Motor neuron (in vitro differentiated cells): ENCODE results near the gene ODC1. TPM values are rescaled to one million over a fixed set of nuclear protein-coding genes. Genes with fewer than 3 reads are reported as not detected.
A peak's percentile ranks its signal among the peaks of the same experiment; 100 is the strongest.

Experiments
- ATAC-seq, 8 experiments: fragments of 200-7000 bp; cut with Tn5 transposase; replicated peaks in 6 of 8; 2 replicates each; pipeline ENCODE4 v1.8.0; 2021; ENCODE audit warnings: mild to moderate bottlenecking in 8 of 8, moderate library complexity in 8 of 8
- H3K27ac ChIP-seq, 2 donors: fragments of 250-450 bp; sonication (Bioruptor Pico); 2 replicates each; pipeline ENCODE4 v1.9.0; 2021; ENCODE audit warnings: antibody characterized with exemption in 2 of 2, mild to moderate bottlenecking in 2 of 2, moderate library complexity in 1 of 2
- H3K4me1 ChIP-seq, 2 donors: fragments of 250-450 bp; sonication (Bioruptor Pico); replicated peaks in 1 of 2; 2 replicates each; pipeline ENCODE4 v1.6.1; 2021; ENCODE audit warnings: antibody characterized with exemption in 2 of 2, mild to moderate bottlenecking in 2 of 2, moderate library complexity in 1 of 2
- H3K4me3 ChIP-seq, 5 donors: fragments of 250-450 bp; sonication (Bioruptor Pico); 2 replicates each; pipeline ENCODE4 v1.9.0; 2021; ENCODE audit warnings: antibody characterized with exemption in 5 of 5, mild to moderate bottlenecking in 5 of 5, moderate library complexity in 4 of 5
- WGBS, 10 experiments: fragments of 450-650 bp; shearing (Covaris generic); methylation state at CpG; one replicate each; pipeline ENCODE4 v1.0.0; 2022; 5-methylcytosine and 5-hydroxymethylcytosine counted together
- in situ Hi-C, 9 experiments: fragments of 400-800 bp; cut with MboI; loops; one replicate each; pipeline ENCODE4 v1.15.0; 2021; ENCODE audit warnings: low sequenced_read_pairs in 9 of 9, low pct_unique_long_range_greater_than_20kb in 2 of 9; ENCODE audit not compliant: unreplicated experiment in 9 of 9
- total RNA-seq, 8 experiments: library from RNA; unstranded; fragments of 300-600 nt; gene quantifications; 2 replicates each; pipeline versions ENCODE4 v1.2.3 to v1.2.4, GENCODE V29; 2022

ODC1 gene
- total RNA-seq, 8 experiments from 2014 or later: 44.7 to 401 (median 283) TPM

GRCh38 chr2:10397878-10398277, 50.2 kb downstream of the ODC1 start:
- Histone ChIP-seq H3K27ac (no peak overlapping the region), H3K4me1 (peaks cover 9 to 13% of the 10 kb centered on the region in 2 donors), H3K4me3 (no peak overlapping the region)
- in situ Hi-C loops: no loop called here
- ATAC-seq: no peak
- 20 to 100% (median 60%) methylated on average over 1 of the region's 4 CpGs; no CpG with 5 or more reads in 6 of the 10 experiments for WGBS, 10 experiments

- in situ Hi-C loops: no loop called here
- WGBS, 10 experiments: 85 to 86% methylated on average over 1 to 4 of the region's 16 CpGs; no CpG with 5 or more reads in 8 of the 10 experiments
These were observed 50.7 kb downstream of the ODC1 start for GRCh38 chr2:10397297-10397875.

GRCh38 chr2:10396464-10396863, 51.7 kb downstream of the ODC1 start:
- H3K27ac ChIP-seq: no peak overlapping the region
- no peak for ATAC-seq
- no peak overlapping the region for H3K4me3 ChIP-seq
- WGBS, 10 experiments: 83 to 100% (median 97%) methylated on average over 1 to 10 of the region's 13 CpGs; no CpG with 5 or more reads in 7 of the 10 experiments
- in situ Hi-C loops: no loop called here
- H3K4me1 ChIP-seq: peaks cover 15 to 20% of the 10 kb centered on the region in 2 donors

More at GRCh38 chr2:10397297-10397875, 50.7 kb downstream of the ODC1 start:
- Histone ChIP-seq H3K27ac (no peak overlapping the region), H3K4me3 (no peak overlapping the region), H3K4me1 (peaks cover 14 to 18% of the 10 kb centered on the region in 2 donors)
- no peak for ATAC-seq

GRCh38 chr2:10395893-10396292, 52.2 kb downstream of the ODC1 start:
- Histone ChIP-seq H3K4me1 (peaks cover 15 to 20% of the 10 kb centered on the region in 2 donors), H3K4me3 (no peak overlapping the region), H3K27ac (no peak overlapping the region)
- in situ Hi-C loops: no loop called here
- no peak for ATAC-seq
- WGBS, 10 experiments: 78 to 90% methylated on average over 2 to 12 of the region's 14 CpGs; no CpG with 5 or more reads in 8 of the 10 experiments

- WGBS, 10 experiments: 73 to 100% (median 92%) methylated on average over 1 to 3 of the region's 4 CpGs; no CpG with 5 or more reads in 6 of the 10 experiments
- no peak for ATAC-seq
- peaks cover 15 to 20% of the 10 kb centered on the region in 2 donors for H3K4me1 ChIP-seq
- peak overlapping the region; percentile 37 to 83 for H3K27ac ChIP-seq
- no peak overlapping the region for H3K4me3 ChIP-seq
- in situ Hi-C loops: no loop called here
These were observed 54.5 kb downstream of the ODC1 start for GRCh38 chr2:10393640-10393982.

GRCh38 chr2:10392951-10393639, 55.0 kb downstream of the ODC1 start:
- peak in 6 of 8 experiments; percentile 17 to 90 (median 77) for ATAC-seq
- in situ Hi-C loops: no loop called here
- H3K27ac ChIP-seq: peak overlapping the region; percentile 37 to 83
- no peak overlapping the region for H3K4me3 ChIP-seq
- peaks cover 15 to 20% of the 10 kb centered on the region in 2 donors for H3K4me1 ChIP-seq
- 20 to 67% (median 38%) methylated on average over 1 to 7 of the region's 9 CpGs; no CpG with 5 or more reads in 3 of the 10 experiments for WGBS, 10 experiments

- Histone ChIP-seq H3K4me1 (peaks cover 15 to 20% of the 10 kb centered on the region in 2 donors), H3K27ac (peak overlapping the region in 1 of 2 donors; percentile 47), H3K4me3 (no peak overlapping the region)
- in situ Hi-C loops: no loop called here
- WGBS, 10 experiments: 30 to 86% (median 60%) methylated on average over 1 to 4 of the region's 6 CpGs; no CpG with 5 or more reads in 2 of the 10 experiments
- no peak for ATAC-seq
These were observed 55.6 kb downstream of the ODC1 start for GRCh38 chr2:10392548-10392947.

- Histone ChIP-seq H3K27ac (no peak overlapping the region), H3K4me3 (no peak overlapping the region), H3K4me1 (peaks cover 15 to 20% of the 10 kb centered on the region in 2 donors)
- 80 to 100% (median 97%) methylated on average over 1 to 5 of the region's 5 CpGs; no CpG with 5 or more reads in 1 of the 10 experiments for WGBS, 10 experiments
- no peak for ATAC-seq
- in situ Hi-C loops: no loop called here
These were observed 56.0 kb downstream of the ODC1 start for GRCh38 chr2:10392100-10392499.

- Histone ChIP-seq H3K4me1 (peaks cover 23 to 29% of the 10 kb centered on the region in 2 donors), H3K4me3 (no peak overlapping the region), H3K27ac (no peak overlapping the region)
- 6 to 100% (median 49%) methylated on average over 1 to 4 of the region's 6 CpGs; no CpG with 5 or more reads in 2 of the 10 experiments for WGBS, 10 experiments
- ATAC-seq: peak in 3 of 8 experiments; percentile 2 to 38 (median 12)
- in situ Hi-C loops: no loop called here
These were observed 57.7 kb downstream of the ODC1 start for GRCh38 chr2:10390369-10390801.

Other genes starting within 250 kb of the ODC1 start
- gene HPCAL1, start 145.4 kb downstream of the ODC1 start, total RNA-seq: 10 to 100 TPM; 19.0 to 43.2 (median 24.9) TPM
- 10 to 100 TPM; 11.5 to 35.7 (median 22.7) TPM for gene NOL10, start 241.6 kb upstream of the ODC1 start, total RNA-seq